ENCODE data around the gene FNDC3A. TPM values are rescaled to one million over a fixed set of nuclear protein-coding genes. Genes with fewer than 3 reads are reported as not detected.
A peak's percentile ranks its signal among the peaks of the same experiment; 100 is the strongest.
"Not testable (repeated sequence)": the region's sequence is repeated elsewhere in the genome, so short reads cannot be mapped to it uniquely, and the experiment has no call there.

Gene FNDC3A
- total and polyA plus RNA-seq, 2 donors from 2014 or later, result 12.5 to 67.8 TPM

DNA sequence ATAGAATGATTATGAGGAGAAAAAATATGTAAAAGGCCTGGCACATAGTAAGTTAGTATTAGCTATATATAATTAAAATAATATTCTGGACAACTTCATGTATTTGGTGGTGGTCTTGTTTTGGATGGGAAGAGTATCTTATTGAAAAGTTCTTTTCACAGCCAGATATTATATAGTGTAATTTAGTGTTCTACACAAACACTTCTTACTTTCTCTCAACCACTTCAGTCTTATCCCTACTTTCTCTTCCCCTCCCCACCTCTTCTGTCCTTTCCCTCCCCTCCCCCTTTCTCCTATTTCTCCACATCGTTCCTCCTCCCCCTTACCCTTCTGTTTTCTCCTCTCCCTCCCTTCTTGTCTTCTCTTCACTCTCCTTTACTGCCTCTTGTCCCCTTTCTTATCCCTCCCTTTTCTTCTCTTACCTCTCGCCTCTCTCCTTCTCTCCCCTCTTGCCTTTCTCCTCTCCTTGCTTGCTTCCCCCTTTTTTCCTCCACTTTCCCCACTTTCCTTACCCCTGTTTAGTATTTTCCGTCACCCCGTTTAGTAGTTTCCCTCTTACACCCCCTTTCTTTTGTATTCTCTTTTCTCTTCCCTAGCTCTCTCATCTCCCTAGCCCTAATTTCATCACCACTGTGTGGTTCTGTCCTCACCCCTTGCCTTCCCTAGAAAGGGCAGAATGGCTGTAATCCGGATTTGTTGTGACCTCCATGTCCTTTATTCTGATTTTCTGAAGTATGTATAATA is 137.2 kb downstream of the FNDC3A start:
- peak overlapping the region in 2 of 3 donors; percentile 9 to 13 for H3K4me3 ChIP-seq (ENCODE audit: low read length in 3 of 3)
- peak overlapping the region in 1 of 2 donors; percentile 16 for H3K27ac ChIP-seq (ENCODE audit: low read depth in 2 of 2, low read length in 2 of 2)
- FAIRE-seq, result no peak
- peaks cover 4 to 23% (median 10%) of the 10 kb centered on the region in 3 donors for H3K36me3 ChIP-seq (ENCODE audit: control insufficient read depth in 2 of 3, insufficient read depth in 3 of 3, low read length in 3 of 3)
- no peak for DNase-seq
- H3K9me3 ChIP-seq (ENCODE audit: control insufficient read depth in 2 of 3, insufficient read depth in 1 of 3, low read length in 3 of 3), result no peaks in the 10 kb centered on the region
- no peak for TF ChIP-seq CTCF (IDR thresholded peaks at IDR 0.05; ENCODE audit: borderline replicate concordance, extremely low read depth, insufficient read depth)
- intact Hi-C loops (cut with DNase I), result no loop called here
- H3K4me1 ChIP-seq (ENCODE audit: control insufficient read depth in 2 of 3, insufficient read depth in 2 of 3, low read depth in 1 of 3, low read length in 3 of 3), result peaks cover 0 to 13% (median 2%) of the 10 kb centered on the region in 3 donors
- H3K9ac ChIP-seq (ENCODE audit: low read length in 3 of 3), result no peak overlapping the region
- no peaks in the 10 kb centered on the region for H3K27me3 ChIP-seq (ENCODE audit: control insufficient read depth, insufficient read depth, low read length)

GRCh38 chr13:49113526-49114286 is 138.0 kb downstream of the FNDC3A start:
- H3K4me1 ChIP-seq (ENCODE audit: control insufficient read depth in 2 of 3, insufficient read depth in 2 of 3, low read depth in 1 of 3, low read length in 3 of 3), result peaks cover 0 to 13% (median 5%) of the 10 kb centered on the region in 3 donors
- H3K27me3 ChIP-seq (ENCODE audit: control insufficient read depth, insufficient read depth, low read length), result no peaks in the 10 kb centered on the region
- H3K36me3 ChIP-seq (ENCODE audit: control insufficient read depth in 2 of 3, insufficient read depth in 3 of 3, low read length in 3 of 3), result peaks cover 5 to 23% (median 10%) of the 10 kb centered on the region in 3 donors
- intact Hi-C loops (cut with DNase I), result no loop called here
- H3K9me3 ChIP-seq (ENCODE audit: control insufficient read depth in 2 of 3, insufficient read depth in 1 of 3, low read length in 3 of 3), result no peaks in the 10 kb centered on the region
- no peak overlapping the region for H3K9ac ChIP-seq (ENCODE audit: low read length in 3 of 3)
- peak overlapping the region in 2 of 3 donors; percentile 9 to 13 for H3K4me3 ChIP-seq (ENCODE audit: low read length in 3 of 3)
- peak overlapping the region in 1 of 2 donors; percentile 16 for H3K27ac ChIP-seq (ENCODE audit: low read depth in 2 of 2, low read length in 2 of 2)
- TF ChIP-seq CTCF (IDR thresholded peaks at IDR 0.05; ENCODE audit: borderline replicate concordance, extremely low read depth, insufficient read depth), result no peak
- FAIRE-seq, result peak; percentile 29
- DNase-seq, result no peak

DNA sequence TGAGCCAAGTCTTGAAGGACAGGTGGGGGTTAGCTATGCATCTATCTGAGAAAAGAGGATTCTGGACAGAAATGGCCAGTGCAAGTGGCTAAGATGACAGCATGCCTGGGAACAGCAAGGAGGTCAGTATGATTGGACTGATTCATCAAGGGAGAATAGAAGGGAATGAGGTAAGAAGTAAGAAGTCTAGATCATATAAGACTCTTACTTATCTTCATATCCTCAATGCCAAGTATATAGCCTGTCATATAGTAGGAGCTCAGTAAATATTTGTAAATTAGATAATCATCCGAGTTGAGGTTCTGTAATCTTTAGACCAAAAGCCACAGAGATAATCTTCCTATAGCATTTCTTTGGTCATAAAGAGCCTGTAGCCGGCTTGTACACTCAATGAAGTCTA is 141.2 kb downstream of the FNDC3A start:
- Histone ChIP-seq H3K27ac (ENCODE audit: low read depth in 2 of 2, low read length in 2 of 2) (no peak overlapping the region), H3K4me3 (ENCODE audit: low read length in 3 of 3) (no peak overlapping the region), H3K27me3 (ENCODE audit: control insufficient read depth, insufficient read depth, low read length) (no peaks in the 10 kb centered on the region), H3K9me3 (ENCODE audit: control insufficient read depth in 2 of 3, insufficient read depth in 1 of 3, low read length in 3 of 3) (no peaks in the 10 kb centered on the region), H3K9ac (ENCODE audit: low read length in 3 of 3) (no peak overlapping the region), H3K36me3 (ENCODE audit: control insufficient read depth in 2 of 3, insufficient read depth in 3 of 3, low read length in 3 of 3) (peaks cover 9 to 23% (median 13%) of the 10 kb centered on the region in 3 donors), H3K4me1 (ENCODE audit: control insufficient read depth in 2 of 3, insufficient read depth in 2 of 3, low read depth in 1 of 3, low read length in 3 of 3) (peaks cover 0 to 17% (median 7%) of the 10 kb centered on the region in 3 donors)
- intact Hi-C loops (cut with DNase I), result no loop called here
- DNase-seq (no peak), FAIRE-seq (no peak)
- no peak for TF ChIP-seq CTCF (IDR thresholded peaks at IDR 0.05; ENCODE audit: borderline replicate concordance, extremely low read depth, insufficient read depth)

- H3K27me3 ChIP-seq (ENCODE audit: control insufficient read depth, insufficient read depth, low read length); FAIRE-seq; H3K4me3 ChIP-seq (ENCODE audit: low read length in 3 of 3); H3K9ac ChIP-seq (ENCODE audit: low read length in 3 of 3); H3K4me1 ChIP-seq (ENCODE audit: control insufficient read depth in 2 of 3, insufficient read depth in 2 of 3, low read depth in 1 of 3, low read length in 3 of 3); intact Hi-C loops (cut with DNase I); DNase-seq; H3K9me3 ChIP-seq (ENCODE audit: control insufficient read depth in 2 of 3, insufficient read depth in 1 of 3, low read length in 3 of 3): not testable (repeated sequence)
- Histone ChIP-seq H3K27ac (ENCODE audit: low read depth in 2 of 2, low read length in 2 of 2) (peak overlapping the region in 1 of 2 donors; percentile 20), H3K36me3 (ENCODE audit: control insufficient read depth in 2 of 3, insufficient read depth in 3 of 3, low read length in 3 of 3) (peaks cover 9 to 23% (median 13%) of the 10 kb centered on the region in 3 donors)
These were observed 142.7 kb downstream of the FNDC3A start for GRCh38 chr13:49118455-49118854.
